Measurements from ENCODE around the gene EFTUD2. TPM values are rescaled to one million over a fixed set of nuclear protein-coding genes. Genes with fewer than 3 reads are reported as not detected.
A peak's percentile ranks its signal among the peaks of the same experiment; 100 is the strongest.

EFTUD2 gene
- total RNA-seq, 1 donor from 2014 or later, result 78.1 TPM

GRCh38 chr17:44871556-44871955 lies 27.7 kb downstream of the EFTUD2 start:
- TF ChIP-seq CTCF (conservative IDR thresholded peaks at IDR 0.05; ENCODE audit: low read depth, low read length), result no peak
- no peak overlapping the region for H3K4me3 ChIP-seq (ENCODE audit: low read depth, low read length)
- no peak for DNase-seq (ENCODE audit: low read depth)

- TF ChIP-seq CTCF (conservative IDR thresholded peaks at IDR 0.05; ENCODE audit: low read depth, low read length), result no peak
- no peak for DNase-seq (ENCODE audit: low read depth)
- no peak overlapping the region for H3K4me3 ChIP-seq (ENCODE audit: low read depth, low read length)
These were observed 31.4 kb downstream of the EFTUD2 start for GRCh38 chr17:44867841-44868240.

- no peak for TF ChIP-seq CTCF (conservative IDR thresholded peaks at IDR 0.05; ENCODE audit: low read depth, low read length)
- DNase-seq (ENCODE audit: low read depth), result no peak
- no peak overlapping the region for H3K4me3 ChIP-seq (ENCODE audit: low read depth, low read length)
These were observed 33.3 kb downstream of the EFTUD2 start for GRCh38 chr17:44865931-44866330.

- peak; percentile 18 for DNase-seq (ENCODE audit: low read depth)
- no peak overlapping the region for H3K4me3 ChIP-seq (ENCODE audit: low read depth, low read length)
- TF ChIP-seq CTCF (conservative IDR thresholded peaks at IDR 0.05; ENCODE audit: low read depth, low read length), result peak; percentile 92
These were observed 34.0 kb downstream of the EFTUD2 start for GRCh38 chr17:44865231-44865660.

- DNase-seq (ENCODE audit: low read depth), result no peak
- no peak for TF ChIP-seq CTCF (conservative IDR thresholded peaks at IDR 0.05; ENCODE audit: low read depth, low read length)
- H3K4me3 ChIP-seq (ENCODE audit: low read depth, low read length), result no peak overlapping the region
These were observed 34.4 kb downstream of the EFTUD2 start for GRCh38 chr17:44864831-44865230.

- H3K4me3 ChIP-seq (ENCODE audit: low read depth, low read length), result no peak overlapping the region
- no peak for DNase-seq (ENCODE audit: low read depth)
- no peak for TF ChIP-seq CTCF (conservative IDR thresholded peaks at IDR 0.05; ENCODE audit: low read depth, low read length)
These were observed 36.0 kb downstream of the EFTUD2 start for GRCh38 chr17:44863061-44863918.
